HUES6 (cell line): Measurements from ENCODE around the gene TTC34.

ENCODE experiments used
- H3K27ac ChIP-seq: 2 replicates; pipeline ENCODE4 v1.7.0; 2013; ENCODE audit warnings: low read depth, mild to moderate bottlenecking, low read length, inconsistent platforms
- H3K27me3 ChIP-seq: 2 replicates; pipeline ENCODE4 v1.6.1; 2013; ENCODE audit warnings: low read length; ENCODE audit not compliant: control insufficient read depth, insufficient read depth
- H3K36me3 ChIP-seq: 2 replicates; pipeline ENCODE4 v1.6.1; 2013; ENCODE audit warnings: low read length; ENCODE audit not compliant: control insufficient read depth, insufficient read depth
- H3K4me1 ChIP-seq: 2 replicates; pipeline ENCODE4 v1.6.1; 2013; ENCODE audit warnings: low read length; ENCODE audit not compliant: control insufficient read depth, insufficient read depth
- H3K4me3 ChIP-seq: 2 replicates; pipeline ENCODE4 v1.5.1; 2013; ENCODE audit warnings: low read depth, low read length
- H3K9ac ChIP-seq: one replicate; pipeline ENCODE4 v1.6.1; 2013; ENCODE audit warnings: mild to moderate bottlenecking, low read length
- H3K9me3 ChIP-seq: 2 replicates; pipeline ENCODE4 v1.6.1; 2013; ENCODE audit warnings: low read depth, low read length; ENCODE audit not compliant: control insufficient read depth, insufficient read depth

The TTC34 gene

GRCh38 chr1:2810899-2811532 is 9.5 kb upstream of the TTC34 start:
- H3K36me3 ChIP-seq: no peaks in the 10 kb centered on the region
- H3K4me1 ChIP-seq: no peaks in the 10 kb centered on the region
- 0 out of 2 replicates have a peak, but pooled peaks cover 2% of the 10 kb centered on the region for H3K27me3 ChIP-seq
- no peak overlapping the region for H3K27ac ChIP-seq
- H3K9ac ChIP-seq: no peak overlapping the region
- H3K4me3 ChIP-seq: no peak overlapping the region
- H3K9me3 ChIP-seq: peaks cover 26% of the 10 kb centered on the region

GRCh38 chr1:2810281-2810680 is 8.8 kb upstream of the TTC34 start:
- H3K4me1 ChIP-seq: no peaks in the 10 kb centered on the region
- H3K27ac ChIP-seq: no peak overlapping the region
- H3K9ac ChIP-seq: no peak overlapping the region
- H3K36me3 ChIP-seq: no peaks in the 10 kb centered on the region
- 0 out of 2 replicates have a peak, but pooled peaks cover 2% of the 10 kb centered on the region for H3K27me3 ChIP-seq
- no peak overlapping the region for H3K4me3 ChIP-seq
- H3K9me3 ChIP-seq: peaks cover 26% of the 10 kb centered on the region

GRCh38 chr1:2809656-2810055 is 8.2 kb upstream of the TTC34 start:
- Histone ChIP-seq H3K9me3 (peaks cover 26% of the 10 kb centered on the region), H3K27me3 (0 out of 2 replicates have a peak, but pooled peaks cover 2% of the 10 kb centered on the region)

GRCh38 chr1:2808831-2809605 is 7.5 kb upstream of the TTC34 start:
- Histone ChIP-seq H3K9ac (no peak overlapping the region), H3K4me3 (no peak overlapping the region), H3K27ac (no peak overlapping the region), H3K27me3 (no peaks in the 10 kb centered on the region), H3K9me3 (peaks cover 21% of the 10 kb centered on the region), H3K4me1 (no peaks in the 10 kb centered on the region), H3K36me3 (no peaks in the 10 kb centered on the region)

More at GRCh38 chr1:2809656-2810055, 8.2 kb upstream of the TTC34 start:
- Histone ChIP-seq H3K36me3 (no peaks in the 10 kb centered on the region), H3K4me3 (no peak overlapping the region), H3K27ac (no peak overlapping the region), H3K4me1 (no peaks in the 10 kb centered on the region), H3K9ac (no peak overlapping the region)

DNA sequence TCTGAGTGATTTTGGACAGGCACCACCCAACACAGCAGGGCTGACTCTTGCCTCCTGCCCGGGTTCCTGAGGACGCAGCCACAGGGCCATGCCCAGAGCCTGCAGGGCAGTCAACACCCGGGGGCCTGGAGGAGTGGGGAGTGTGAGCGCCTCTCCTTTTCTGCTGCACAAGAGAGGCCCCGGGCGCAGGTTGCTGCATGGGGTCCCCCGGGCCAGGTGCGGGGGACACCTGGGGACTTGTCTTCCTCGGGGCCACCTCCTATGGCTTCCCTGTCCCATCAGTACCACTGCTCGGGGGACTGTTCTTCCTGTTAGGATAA is 6.9 kb upstream of the TTC34 start:
- H3K9ac ChIP-seq: no peak overlapping the region
- peaks cover 16% of the 10 kb centered on the region for H3K9me3 ChIP-seq
- no peaks in the 10 kb centered on the region for H3K4me1 ChIP-seq
- H3K27ac ChIP-seq: no peak overlapping the region
- H3K4me3 ChIP-seq: no peak overlapping the region
- no peaks in the 10 kb centered on the region for H3K27me3 ChIP-seq
- H3K36me3 ChIP-seq: no peaks in the 10 kb centered on the region

- H3K9me3 ChIP-seq: peaks cover 11% of the 10 kb centered on the region
- no peaks in the 10 kb centered on the region for H3K27me3 ChIP-seq
- no peaks in the 10 kb centered on the region for H3K4me1 ChIP-seq
- H3K36me3 ChIP-seq: no peaks in the 10 kb centered on the region
- no peak overlapping the region for H3K9ac ChIP-seq
- no peak overlapping the region for H3K4me3 ChIP-seq
- no peak overlapping the region for H3K27ac ChIP-seq
Measured at GRCh38 chr1:2807678-2808385, 6.3 kb upstream of the TTC34 start.

GRCh38 chr1:2807036-2807435 is 5.5 kb upstream of the TTC34 start:
- Histone ChIP-seq H3K4me3 (no peak overlapping the region), H3K27ac (no peak overlapping the region), H3K9ac (no peak overlapping the region), H3K4me1 (no peaks in the 10 kb centered on the region), H3K27me3 (no peaks in the 10 kb centered on the region), H3K9me3 (peaks cover 3% of the 10 kb centered on the region; the same call in 1 of the 2 replicates), H3K36me3 (no peaks in the 10 kb centered on the region)

DNA sequence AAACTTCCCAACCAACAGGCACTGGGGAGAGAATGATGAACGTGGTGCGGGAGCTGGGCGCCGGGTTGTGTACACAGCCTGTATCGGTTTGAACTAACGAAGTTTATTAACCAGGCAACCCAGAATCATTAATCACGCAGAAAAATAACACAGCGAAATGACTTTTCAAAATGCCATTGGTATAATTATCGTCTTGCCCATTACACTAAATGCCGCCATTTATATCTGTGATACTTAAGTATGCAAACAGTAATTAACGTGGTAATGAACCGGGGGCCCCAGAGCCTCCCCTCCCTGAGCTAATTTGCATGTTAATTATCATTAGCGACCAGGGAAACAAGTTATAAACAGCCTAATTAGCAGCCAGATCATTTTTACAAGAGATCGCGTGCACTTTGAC is 5.1 kb upstream of the TTC34 start:
- Histone ChIP-seq H3K36me3 (no peaks in the 10 kb centered on the region), H3K4me3 (no peak overlapping the region), H3K9me3 (peaks cover 2% of the 10 kb centered on the region; the same call in 1 of the 2 replicates), H3K9ac (no peak overlapping the region), H3K27me3 (no peaks in the 10 kb centered on the region), H3K27ac (no peak overlapping the region), H3K4me1 (no peaks in the 10 kb centered on the region)

DNA sequence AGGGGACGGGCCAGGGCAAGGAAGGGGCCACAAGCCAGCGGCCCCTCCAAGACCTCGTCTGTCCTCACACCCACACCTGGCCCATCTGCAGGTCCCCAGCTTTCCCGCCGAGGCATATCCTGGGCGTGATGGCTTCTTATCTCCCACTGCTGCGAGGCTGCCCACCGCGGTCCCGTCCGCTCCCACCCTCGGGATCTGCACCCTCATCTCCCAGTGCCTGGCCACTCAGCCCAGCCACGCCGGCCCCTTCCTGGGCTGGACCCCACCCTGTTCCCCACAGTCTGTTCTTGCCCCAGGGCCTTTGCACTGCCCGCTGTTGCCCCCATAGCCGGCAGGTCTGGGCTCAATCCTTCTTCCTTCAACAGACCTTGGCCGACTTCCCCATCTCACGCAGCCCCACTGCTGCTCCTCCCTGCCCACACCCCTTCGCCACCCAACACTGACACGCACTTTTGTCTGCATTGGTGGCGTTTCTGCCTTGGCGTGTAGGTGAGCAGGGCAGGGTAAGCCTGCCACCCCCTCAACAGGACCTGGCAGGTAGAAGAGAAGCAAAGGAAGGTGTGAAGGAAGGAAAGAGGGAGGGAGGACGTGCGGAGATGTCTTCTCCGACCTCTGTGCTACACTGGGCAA is 4.4 kb upstream of the TTC34 start:
- no peaks in the 10 kb centered on the region for H3K36me3 ChIP-seq
- H3K27me3 ChIP-seq: no peaks in the 10 kb centered on the region
- H3K4me1 ChIP-seq: no peaks in the 10 kb centered on the region; the same call in 1 of the 2 replicates
- H3K4me3 ChIP-seq: no peak overlapping the region
- H3K9ac ChIP-seq: no peak overlapping the region
- no peak overlapping the region for H3K27ac ChIP-seq
- peaks cover 2% of the 10 kb centered on the region; the same call in 1 of the 2 replicates for H3K9me3 ChIP-seq

DNA sequence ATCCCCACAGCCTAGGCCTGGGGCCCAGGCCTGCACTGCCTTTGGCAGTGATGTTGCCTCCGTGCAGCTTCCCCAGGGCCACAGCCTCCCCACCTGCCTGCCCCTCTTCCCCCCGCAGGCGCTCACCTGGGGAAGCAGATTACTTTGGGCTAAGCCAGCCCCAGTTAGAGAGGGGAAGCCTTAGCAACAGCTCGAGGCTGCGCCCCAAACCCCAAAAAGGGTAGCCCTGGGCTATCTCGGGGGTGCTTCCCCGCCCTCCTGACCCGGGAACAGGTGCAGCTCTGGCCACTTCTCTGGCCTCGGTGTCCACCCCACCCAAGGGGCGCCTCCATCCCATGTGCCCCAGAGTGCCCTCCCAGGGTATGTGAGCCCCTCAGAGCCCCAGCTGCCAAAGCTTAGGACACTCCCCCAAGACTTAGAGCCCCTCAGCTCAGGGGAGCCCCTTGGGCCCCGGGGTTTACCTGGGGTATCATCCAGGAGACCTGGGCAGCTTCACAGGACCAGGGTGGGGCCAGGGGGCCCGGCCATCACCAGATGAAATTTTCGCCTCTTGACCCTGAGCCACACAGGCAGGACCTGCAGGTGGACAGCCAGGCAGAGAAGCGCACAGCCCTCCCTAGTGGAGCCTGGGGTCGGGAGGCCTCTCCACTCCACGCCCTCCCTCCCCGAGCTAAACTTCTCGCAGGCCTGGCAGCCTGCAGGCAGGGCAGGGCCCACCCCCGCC is 3.3 kb upstream of the TTC34 start:
- Histone ChIP-seq H3K36me3 (no peaks in the 10 kb centered on the region), H3K9me3 (peaks cover 2% of the 10 kb centered on the region; the same call in 1 of the 2 replicates), H3K27me3 (no peaks in the 10 kb centered on the region; the same call in 1 of the 2 replicates), H3K4me1 (no peaks in the 10 kb centered on the region; the same call in 1 of the 2 replicates), H3K4me3 (no peak overlapping the region), H3K9ac (no peak overlapping the region), H3K27ac (no peak overlapping the region)
